Fibroblast of lung (primary cell): ENCODE measurements around the gene MATN1.

Experiments
- CTCF ChIP-seq, 2 donors: IDR thresholded peaks in 1 of 2; conservative IDR thresholded peaks in 1 of 2; 1 replicate in 1 of 2; 2 replicates in 1 of 2; pipeline ENCODE4 v1.5.1; 2011 to 2012; ENCODE audit warnings: low read length in 2 of 2, control low read depth in 1 of 2, inconsistent platforms in 1 of 2, low read depth in 1 of 2, mild to moderate bottlenecking in 1 of 2
- EZH2 ChIP-seq: IDR thresholded peaks from 2 replicates; pipeline ENCODE4 v1.5.1; 2012; ENCODE audit warnings: low read length, control low read depth, mild to moderate bottlenecking; ENCODE audit errors: missing control alignments

GRCh38 chr1:30764939-30765555 lies 41.7 kb upstream of the MATN1 start:
- no peak for TF ChIP-seq CTCF (conservative IDR thresholded peaks at IDR 0.05 in 1 of 2, IDR thresholded peaks at IDR 0.05 in 1 of 2; ENCODE audit: low read depth in 1 of 2, low read length in 2 of 2)
- no peak for TF ChIP-seq EZH2
